DMS79 treated with DMSO at 0.1 percent for 48 hours (cell line): ENCODE results near the gene STOM.

Experiments used
- DNase-seq: peaks from one replicate; lab custom pipeline; 2025; lab: John Stamatoyannopoulos, UW

STOM gene

GRCh38 chr9:121371495-121372061 is 1.5 kb upstream of the STOM start:
- no peak for DNase-seq

GRCh38 chr9:121368745-121369144 is 1.3 kb downstream of the STOM start:
- no peak for DNase-seq

- DNase-seq, result no peak
Measured at GRCh38 chr9:121368138-121368522, 1.9 kb downstream of the STOM start.

GRCh38 chr9:121367306-121368137 is 2.5 kb downstream of the STOM start:
- DNase-seq, result no peak

GRCh38 chr9:121366611-121367192 is 3.3 kb downstream of the STOM start:
- DNase-seq, result no peak

- DNase-seq, result no peak
Measured at GRCh38 chr9:121365564-121365963, 4.5 kb downstream of the STOM start.

GRCh38 chr9:121364886-121365285 is 5.2 kb downstream of the STOM start:
- no peak for DNase-seq

- DNase-seq, result no peak
Measured at GRCh38 chr9:121364077-121364476, 6.0 kb downstream of the STOM start.

GRCh38 chr9:121363622-121363961 is 6.5 kb downstream of the STOM start:
- DNase-seq, result no peak

GRCh38 chr9:121362813-121363621 is 7.0 kb downstream of the STOM start:
- no peak for DNase-seq

- DNase-seq, result no peak
Measured at GRCh38 chr9:121360601-121361374, 9.3 kb downstream of the STOM start.

GRCh38 chr9:121359351-121360294 is 10.4 kb downstream of the STOM start:
- DNase-seq, result no peak

- DNase-seq, result no peak
Measured at GRCh38 chr9:121358751-121359150, 11.3 kb downstream of the STOM start.

- DNase-seq, result no peak
Measured at GRCh38 chr9:121357011-121357410, 13.0 kb downstream of the STOM start.

- no peak for DNase-seq
Measured at GRCh38 chr9:121354762-121355161, 15.3 kb downstream of the STOM start.

- no peak for DNase-seq
Measured at GRCh38 chr9:121354141-121354540, 15.9 kb downstream of the STOM start.

GRCh38 chr9:121353241-121354061 is 16.6 kb downstream of the STOM start:
- no peak for DNase-seq

GRCh38 chr9:121350993-121351561 is 19.0 kb downstream of the STOM start:
- DNase-seq, result peak; percentile 78

- DNase-seq, result no peak
Measured at GRCh38 chr9:121350036-121350435, 20.0 kb downstream of the STOM start.
